Fibroblast of mammary gland (primary cell): ENCODE measurements around the gene URGCP.

Source experiments
- DNase-seq: peaks from one replicate; pipeline ENCODE4 v3.0.0-alpha.2; 2010; ENCODE audit warnings: low read depth
- H3K4me3 ChIP-seq: 2 replicates; pipeline ENCODE4 v1.5.1; 2011; ENCODE audit warnings: low read depth, mild to moderate bottlenecking, low read length, moderate library complexity; ENCODE audit not compliant: control insufficient read depth
- CTCF ChIP-seq: conservative IDR thresholded peaks from 2 replicates; pipeline ENCODE4 v1.5.1; 2011; ENCODE audit warnings: low read depth, low read length, inconsistent platforms; ENCODE audit not compliant: control insufficient read depth, insufficient read depth

URGCP gene

GRCh38 chr7:43869867-43870240 is 36.5 kb downstream of the URGCP start:
- DNase-seq, result peak; percentile 92
- no peak for TF ChIP-seq CTCF
- peak overlapping the region; percentile 76 for H3K4me3 ChIP-seq

GRCh38 chr7:43869006-43869866 is 37.2 kb downstream of the URGCP start, which contains the start of gene MRPS24:
Gene MRPS24, minus strand, starts transcription at chr7:43869517. Its CDS starts 22 bp downstream, at chr7:43869495.
- peak within 1 kb of the TSS; percentile 76 for H3K4me3 ChIP-seq
- TF ChIP-seq CTCF, result no peak
- DNase-seq, result peak; percentile 93

- peak overlapping the region; percentile 76 for H3K4me3 ChIP-seq
- TF ChIP-seq CTCF, result no peak
- no peak for DNase-seq
Measured at GRCh38 chr7:43868681-43869005, 37.8 kb downstream of the URGCP start.

GRCh38 chr7:43868181-43868580 is 38.2 kb downstream of the URGCP start:
- H3K4me3 ChIP-seq, result peak overlapping the region; percentile 76
- DNase-seq, result no peak
- no peak for TF ChIP-seq CTCF

GRCh38 chr7:43865277-43865676 is 41.1 kb downstream of the URGCP start:
- H3K4me3 ChIP-seq, result no peak overlapping the region
- DNase-seq, result no peak
- no peak for TF ChIP-seq CTCF

GRCh38 chr7:43864126-43864525 is 42.3 kb downstream of the URGCP start:
- no peak for TF ChIP-seq CTCF
- DNase-seq, result no peak
- no peak overlapping the region for H3K4me3 ChIP-seq

GRCh38 chr7:43856996-43857395 is 49.4 kb downstream of the URGCP start:
- no peak overlapping the region for H3K4me3 ChIP-seq
- DNase-seq, result peak; percentile 82
- TF ChIP-seq CTCF, result no peak
